ENCODE measurements around the gene RNF152.

Gene RNF152

GRCh38 chr18:61823595-61823994 is 69.2 kb downstream of the RNF152 start:
- no peaks in the 10 kb centered on the region for H3K9me3 ChIP-seq (ENCODE audit: control insufficient read depth, low read length)
- no peak overlapping the region for H3K27ac ChIP-seq (ENCODE audit: insufficient read depth, low read depth, low read length, poor library complexity, severe bottlenecking)
- WGBS, 2 experiments, result 94 to 95% methylated on average over 3 of the region's 3 CpGs
- H3K27me3 ChIP-seq (ENCODE audit: control insufficient read depth, insufficient read depth, low read length, poor library complexity, severe bottlenecking), result no peaks in the 10 kb centered on the region
- no peaks in the 10 kb centered on the region for H3K36me3 ChIP-seq (ENCODE audit: control insufficient read depth, insufficient read depth, low read length)
- peaks cover 2% of the 10 kb centered on the region for H3K4me1 ChIP-seq (ENCODE audit: control insufficient read depth, insufficient read depth, low read length)
- no peak overlapping the region for H3K4me3 ChIP-seq (ENCODE audit: insufficient read depth, low read depth, low read length)

GRCh38 chr18:61822879-61823278 is 69.9 kb downstream of the RNF152 start:
- H3K36me3 ChIP-seq (ENCODE audit: control insufficient read depth, insufficient read depth, low read length), result no peaks in the 10 kb centered on the region
- no peaks in the 10 kb centered on the region for H3K9me3 ChIP-seq (ENCODE audit: control insufficient read depth, low read length)
- H3K4me1 ChIP-seq (ENCODE audit: control insufficient read depth, insufficient read depth, low read length), result peaks cover 2% of the 10 kb centered on the region
- H3K4me3 ChIP-seq (ENCODE audit: insufficient read depth, low read depth, low read length), result no peak overlapping the region
- H3K27ac ChIP-seq (ENCODE audit: insufficient read depth, low read depth, low read length, poor library complexity, severe bottlenecking), result no peak overlapping the region
- WGBS, 2 experiments, result 96% methylated on average over 4 of the region's 4 CpGs
- no peaks in the 10 kb centered on the region for H3K27me3 ChIP-seq (ENCODE audit: control insufficient read depth, insufficient read depth, low read length, poor library complexity, severe bottlenecking)

GRCh38 chr18:61821748-61822147 is 71.1 kb downstream of the RNF152 start:
- H3K27ac ChIP-seq (ENCODE audit: insufficient read depth, low read depth, low read length, poor library complexity, severe bottlenecking), result no peak overlapping the region
- no peaks in the 10 kb centered on the region for H3K36me3 ChIP-seq (ENCODE audit: control insufficient read depth, insufficient read depth, low read length)
- H3K4me3 ChIP-seq (ENCODE audit: insufficient read depth, low read depth, low read length), result no peak overlapping the region
- peaks cover 2% of the 10 kb centered on the region for H3K4me1 ChIP-seq (ENCODE audit: control insufficient read depth, insufficient read depth, low read length)
- no peaks in the 10 kb centered on the region for H3K9me3 ChIP-seq (ENCODE audit: control insufficient read depth, low read length)
- WGBS, 2 experiments, result 91 to 95% methylated on average over 4 of the region's 4 CpGs
- no peaks in the 10 kb centered on the region for H3K27me3 ChIP-seq (ENCODE audit: control insufficient read depth, insufficient read depth, low read length, poor library complexity, severe bottlenecking)

DNA sequence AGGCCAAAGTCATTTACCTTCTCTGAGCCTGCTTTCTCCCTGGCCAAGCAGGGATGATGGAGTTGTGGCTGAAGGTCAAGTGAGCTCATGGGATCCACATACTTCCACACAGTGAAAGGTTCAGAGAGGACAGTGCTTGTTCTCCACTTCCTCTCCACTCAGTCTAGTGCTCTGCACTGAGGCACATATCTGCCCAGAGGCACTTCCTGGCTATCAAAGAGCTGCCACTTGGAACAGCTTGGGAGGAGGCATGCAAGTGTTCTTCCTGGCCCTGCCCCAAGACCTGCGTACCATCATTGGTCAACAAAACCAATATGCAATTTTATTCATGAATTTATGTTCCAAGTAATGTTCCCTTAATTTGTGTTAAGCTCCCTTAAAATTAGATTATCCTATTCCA is 71.9 kb downstream of the RNF152 start:
- Histone ChIP-seq H3K4me1 (ENCODE audit: control insufficient read depth, insufficient read depth, low read length) (peaks cover 2% of the 10 kb centered on the region), H3K4me3 (ENCODE audit: insufficient read depth, low read depth, low read length) (no peak overlapping the region), H3K36me3 (ENCODE audit: control insufficient read depth, insufficient read depth, low read length) (peaks cover 2% of the 10 kb centered on the region), H3K27ac (ENCODE audit: insufficient read depth, low read depth, low read length, poor library complexity, severe bottlenecking) (no peak overlapping the region), H3K9me3 (ENCODE audit: control insufficient read depth, low read length) (no peaks in the 10 kb centered on the region), H3K27me3 (ENCODE audit: control insufficient read depth, insufficient read depth, low read length, poor library complexity, severe bottlenecking) (no peaks in the 10 kb centered on the region)
- 100% methylated on average over 1 of the region's 1 CpG for WGBS, 2 experiments

GRCh38 chr18:61817086-61817485 is 75.7 kb downstream of the RNF152 start:
- H3K4me1 ChIP-seq (ENCODE audit: control insufficient read depth, insufficient read depth, low read length), result no peaks in the 10 kb centered on the region
- H3K27me3 ChIP-seq (ENCODE audit: control insufficient read depth, insufficient read depth, low read length, poor library complexity, severe bottlenecking), result no peaks in the 10 kb centered on the region
- no peak overlapping the region for H3K4me3 ChIP-seq (ENCODE audit: insufficient read depth, low read depth, low read length)
- H3K27ac ChIP-seq (ENCODE audit: insufficient read depth, low read depth, low read length, poor library complexity, severe bottlenecking), result no peak overlapping the region
- no peaks in the 10 kb centered on the region for H3K9me3 ChIP-seq (ENCODE audit: control insufficient read depth, low read length)
- H3K36me3 ChIP-seq (ENCODE audit: control insufficient read depth, insufficient read depth, low read length), result peaks cover 5% of the 10 kb centered on the region
- 90 to 91% methylated on average over 5 of the region's 5 CpGs for WGBS, 2 experiments

- H3K9me3 ChIP-seq (ENCODE audit: control insufficient read depth, low read length), result no peaks in the 10 kb centered on the region
- WGBS, 2 experiments, result 95 to 96% methylated on average over 29 of the region's 29 CpGs
- no peaks in the 10 kb centered on the region for H3K27me3 ChIP-seq (ENCODE audit: control insufficient read depth, insufficient read depth, low read length, poor library complexity, severe bottlenecking)
- H3K4me1 ChIP-seq (ENCODE audit: control insufficient read depth, insufficient read depth, low read length), result no peaks in the 10 kb centered on the region
- H3K27ac ChIP-seq (ENCODE audit: insufficient read depth, low read depth, low read length, poor library complexity, severe bottlenecking), result no peak overlapping the region
- no peak overlapping the region for H3K4me3 ChIP-seq (ENCODE audit: insufficient read depth, low read depth, low read length)
- peaks cover 5% of the 10 kb centered on the region for H3K36me3 ChIP-seq (ENCODE audit: control insufficient read depth, insufficient read depth, low read length)
Measured at GRCh38 chr18:61815885-61816470, 76.8 kb downstream of the RNF152 start.

DNA sequence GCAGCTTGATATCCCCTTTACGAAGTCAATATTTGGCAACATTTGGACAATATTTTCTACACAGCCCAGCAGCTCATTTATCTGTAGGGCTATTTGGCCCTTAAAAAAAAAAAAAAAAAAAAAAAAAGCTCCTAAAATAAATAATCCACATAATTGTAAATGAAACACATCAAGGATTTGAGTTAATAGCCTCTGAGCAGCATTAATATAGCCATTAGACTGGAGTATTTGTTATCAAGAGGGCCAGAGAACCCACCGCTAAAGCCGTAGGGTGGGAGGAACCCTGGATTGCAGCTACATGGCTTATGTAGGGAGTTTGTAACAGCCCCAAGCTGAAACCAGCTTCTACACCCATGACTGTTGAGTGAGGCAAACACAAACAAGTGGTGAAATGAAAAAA is 84.5 kb downstream of the RNF152 start:
- Histone ChIP-seq H3K27ac (ENCODE audit: insufficient read depth, low read depth, low read length, poor library complexity, severe bottlenecking) (no peak overlapping the region), H3K27me3 (ENCODE audit: control insufficient read depth, insufficient read depth, low read length, poor library complexity, severe bottlenecking) (no peaks in the 10 kb centered on the region), H3K4me3 (ENCODE audit: insufficient read depth, low read depth, low read length) (no peak overlapping the region), H3K36me3 (ENCODE audit: control insufficient read depth, insufficient read depth, low read length) (no peaks in the 10 kb centered on the region), H3K9me3 (ENCODE audit: control insufficient read depth, low read length) (no peaks in the 10 kb centered on the region), H3K4me1 (ENCODE audit: control insufficient read depth, insufficient read depth, low read length) (peaks cover 9% of the 10 kb centered on the region)
- WGBS, 2 experiments, result 96 to 98% methylated on average over 3 of the region's 3 CpGs

GRCh38 chr18:61803393-61803792 is 89.4 kb downstream of the RNF152 start:
- H3K27ac ChIP-seq (ENCODE audit: insufficient read depth, low read depth, low read length, poor library complexity, severe bottlenecking), result no peak overlapping the region
- H3K27me3 ChIP-seq (ENCODE audit: control insufficient read depth, insufficient read depth, low read length, poor library complexity, severe bottlenecking), result no peaks in the 10 kb centered on the region
- 7 to 11% methylated on average over 2 of the region's 2 CpGs for WGBS, 2 experiments
- H3K4me1 ChIP-seq (ENCODE audit: control insufficient read depth, insufficient read depth, low read length), result peaks cover 9% of the 10 kb centered on the region
- H3K4me3 ChIP-seq (ENCODE audit: insufficient read depth, low read depth, low read length), result no peak overlapping the region
- H3K36me3 ChIP-seq (ENCODE audit: control insufficient read depth, insufficient read depth, low read length), result no peaks in the 10 kb centered on the region
- H3K9me3 ChIP-seq (ENCODE audit: control insufficient read depth, low read length), result no peaks in the 10 kb centered on the region

DNA sequence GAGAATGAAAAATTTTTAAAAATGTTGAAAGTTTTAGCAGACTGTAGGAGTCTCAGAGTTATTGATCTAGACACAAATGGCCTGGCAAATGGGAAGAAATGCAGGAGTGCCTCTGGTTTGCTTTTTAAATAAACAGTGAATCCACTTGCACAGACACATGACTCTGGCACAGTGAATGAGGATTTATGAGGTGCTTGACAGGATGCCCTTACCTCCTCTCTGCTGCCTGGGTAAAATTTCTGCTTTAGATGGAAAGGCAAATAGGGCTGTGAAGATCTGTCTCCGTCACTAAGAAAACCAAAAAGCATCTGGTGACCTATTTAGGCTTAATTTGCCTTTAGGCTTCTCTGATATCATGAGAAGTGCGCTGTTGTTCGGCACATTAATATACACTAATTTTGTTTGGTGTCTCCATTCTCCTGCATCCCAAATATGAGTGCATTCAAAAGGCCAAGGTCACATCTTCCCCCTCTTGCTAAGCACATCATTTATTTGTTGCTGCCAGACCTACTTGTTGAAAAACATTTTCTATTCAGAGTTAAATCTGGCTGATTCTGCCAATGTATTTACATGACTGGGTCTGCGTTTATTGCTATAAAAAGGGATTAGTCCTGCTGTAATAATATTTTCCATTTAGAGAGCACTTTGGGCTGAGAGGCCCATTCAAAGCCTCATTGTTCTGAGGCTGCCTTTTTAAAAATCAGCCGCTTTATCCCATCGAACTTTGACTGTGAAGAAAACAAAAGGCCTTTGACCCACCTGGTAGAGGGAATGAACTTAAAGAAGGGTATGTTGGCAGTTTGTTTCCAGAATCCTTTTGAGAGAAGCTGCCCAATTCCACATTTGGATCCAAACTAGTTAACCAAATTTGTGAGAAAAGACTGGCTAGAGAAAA is 94.9 kb downstream of the RNF152 start:
- Histone ChIP-seq H3K27ac (ENCODE audit: insufficient read depth, low read depth, low read length, poor library complexity, severe bottlenecking) (no peak overlapping the region), H3K36me3 (ENCODE audit: control insufficient read depth, insufficient read depth, low read length) (no peaks in the 10 kb centered on the region), H3K9me3 (ENCODE audit: control insufficient read depth, low read length) (no peaks in the 10 kb centered on the region), H3K4me1 (ENCODE audit: control insufficient read depth, insufficient read depth, low read length) (no peaks in the 10 kb centered on the region), H3K4me3 (ENCODE audit: insufficient read depth, low read depth, low read length) (no peak overlapping the region), H3K27me3 (ENCODE audit: control insufficient read depth, insufficient read depth, low read length, poor library complexity, severe bottlenecking) (no peaks in the 10 kb centered on the region)
- WGBS, 2 experiments, result 90 to 91% methylated on average over 6 of the region's 6 CpGs

GRCh38 chr18:61791031-61791430 is 101.8 kb downstream of the RNF152 start:
- Histone ChIP-seq H3K4me3 (ENCODE audit: insufficient read depth, low read depth, low read length) (no peak overlapping the region), H3K27ac (ENCODE audit: insufficient read depth, low read depth, low read length, poor library complexity, severe bottlenecking) (no peak overlapping the region), H3K9me3 (ENCODE audit: control insufficient read depth, low read length) (peaks cover 2% of the 10 kb centered on the region), H3K4me1 (ENCODE audit: control insufficient read depth, insufficient read depth, low read length) (no peaks in the 10 kb centered on the region), H3K27me3 (ENCODE audit: control insufficient read depth, insufficient read depth, low read length, poor library complexity, severe bottlenecking) (no peaks in the 10 kb centered on the region), H3K36me3 (ENCODE audit: control insufficient read depth, insufficient read depth, low read length) (no peaks in the 10 kb centered on the region)
- WGBS, 2 experiments, result 83 to 95% methylated on average over 3 of the region's 3 CpGs
